GM19240 (cell line): Measurements from ENCODE around the gene RNF114.
A peak's percentile ranks its signal among the peaks of the same experiment; 100 is the strongest.
"Not testable (repeated sequence)": the region's sequence is repeated elsewhere in the genome, so short reads cannot be mapped to it uniquely, and the experiment has no call there.

Source experiments
- DNase-seq: peaks from one replicate; pipeline ENCODE4 v3.0.0; 2011; ENCODE audit warnings: low spot score; ENCODE audit not compliant: insufficient read length

Gene RNF114

DNA sequence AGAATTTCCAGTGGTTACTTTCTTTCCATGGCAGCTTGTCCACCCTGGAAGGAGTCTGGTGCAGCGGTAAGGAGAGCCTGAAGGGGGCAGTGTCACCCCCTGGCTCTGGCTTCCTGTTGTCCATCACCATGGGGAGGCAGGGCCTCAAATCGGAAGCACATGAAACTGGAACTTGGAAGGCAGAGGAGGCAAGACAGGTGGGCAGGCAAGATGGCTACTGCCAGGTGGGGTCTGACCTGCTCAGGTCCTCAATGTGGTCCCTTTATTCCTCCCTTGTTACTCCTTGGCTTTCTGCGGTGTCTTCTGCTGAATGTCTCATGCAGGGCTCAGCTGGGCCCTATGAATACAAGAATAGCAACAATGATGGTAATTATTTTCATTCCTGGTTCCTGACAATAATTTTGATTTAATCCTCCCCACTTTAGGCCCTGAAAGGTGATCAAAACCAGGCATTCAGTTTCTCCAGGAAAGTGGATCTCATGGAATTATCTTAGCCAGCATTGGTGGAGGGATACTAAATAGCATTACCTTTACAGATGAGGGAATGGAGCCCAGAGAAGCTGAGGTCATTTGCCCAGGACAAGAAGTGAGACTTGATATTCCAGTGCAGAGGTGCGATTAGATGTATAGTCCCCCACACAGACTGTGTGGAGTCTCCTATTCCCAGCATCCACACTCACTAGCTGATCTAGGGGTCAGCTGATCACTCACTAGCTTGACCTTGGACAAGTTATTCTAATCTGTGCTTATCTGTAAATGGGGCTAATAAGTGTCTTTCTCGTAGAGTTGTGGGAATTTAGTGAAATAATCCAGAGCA, 29.0 kb downstream of the RNF114 start:
- DNase-seq = peak; percentile 40

- no peak for DNase-seq
These were observed 29.6 kb downstream of the RNF114 start for GRCh38 chr20:49965781-49966305.

GRCh38 chr20:49966861-49967260, 30.7 kb downstream of the RNF114 start:
- DNase-seq = no peak

- no peak for DNase-seq
These were observed 33.0 kb downstream of the RNF114 start for GRCh38 chr20:49969234-49969633.

DNA sequence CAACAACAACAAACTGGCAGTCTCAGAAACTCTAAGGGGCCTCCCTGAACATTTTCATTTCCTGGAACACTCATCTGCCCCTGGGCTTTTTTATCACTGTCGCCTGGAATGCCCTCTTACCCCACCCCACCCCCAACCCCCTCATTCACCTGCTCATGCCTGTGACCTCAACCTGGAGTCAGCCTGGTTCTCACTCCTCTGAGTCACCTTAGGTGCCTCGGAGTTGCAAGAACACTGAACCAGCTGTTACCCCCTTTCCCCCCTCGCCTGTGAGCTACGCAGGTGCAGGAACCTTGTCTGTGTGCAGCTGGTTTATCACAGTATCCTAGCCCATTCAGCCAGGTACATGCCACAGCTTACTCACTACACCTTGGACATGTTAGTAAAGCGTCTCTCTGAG, 33.7 kb downstream of the RNF114 start:
- no peak for DNase-seq

- no peak for DNase-seq
These were observed 34.3 kb downstream of the RNF114 start for GRCh38 chr20:49970498-49970897.

DNA sequence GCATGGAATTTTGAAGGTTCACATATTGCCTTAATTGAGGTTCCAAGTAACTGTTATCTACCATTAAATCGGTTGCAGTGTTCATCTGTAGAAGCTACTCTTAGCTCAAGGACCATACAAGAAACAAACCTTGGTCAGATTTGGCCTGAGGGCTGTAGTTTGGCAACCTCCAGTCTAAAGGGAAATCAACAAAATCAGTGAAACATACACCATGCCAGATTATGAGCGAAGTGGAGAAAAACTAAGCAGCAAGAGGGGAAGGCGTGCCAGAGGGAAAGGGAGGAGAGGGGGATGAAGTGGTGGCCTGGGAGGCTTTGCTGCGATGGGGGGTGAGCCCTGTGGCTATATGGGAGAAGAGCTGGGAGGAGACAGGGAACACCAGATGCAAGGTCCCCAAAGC, 37.8 kb downstream of the RNF114 start:
- DNase-seq = no peak

DNA sequence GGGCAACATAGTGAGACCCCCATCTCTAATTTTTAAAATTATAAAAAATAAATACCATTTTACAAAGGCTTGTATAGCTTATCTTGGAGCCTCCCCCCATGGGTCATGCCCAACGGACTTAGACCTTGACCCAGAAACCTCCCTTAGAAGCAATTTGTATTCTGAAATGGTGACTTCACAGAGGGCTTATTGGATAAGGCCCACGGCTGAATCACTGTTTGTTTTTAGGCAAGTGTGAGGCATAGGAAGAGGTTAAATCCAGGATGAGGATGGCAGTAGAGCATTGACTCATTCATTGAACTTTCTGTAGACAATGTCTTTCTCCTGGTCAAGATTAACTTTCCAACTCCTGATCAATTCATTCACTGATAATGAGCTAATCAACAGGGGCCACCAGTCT, 40.3 kb downstream of the RNF114 start:
- no peak for DNase-seq

- DNase-seq = not testable (repeated sequence)
These were observed 41.5 kb downstream of the RNF114 start for GRCh38 chr20:49977740-49978139.

GRCh38 chr20:49978685-49979029, 42.5 kb downstream of the RNF114 start:
- no peak for DNase-seq

- DNase-seq = peak; percentile 66
These were observed 43.0 kb downstream of the RNF114 start for GRCh38 chr20:49979030-49979832.

DNA sequence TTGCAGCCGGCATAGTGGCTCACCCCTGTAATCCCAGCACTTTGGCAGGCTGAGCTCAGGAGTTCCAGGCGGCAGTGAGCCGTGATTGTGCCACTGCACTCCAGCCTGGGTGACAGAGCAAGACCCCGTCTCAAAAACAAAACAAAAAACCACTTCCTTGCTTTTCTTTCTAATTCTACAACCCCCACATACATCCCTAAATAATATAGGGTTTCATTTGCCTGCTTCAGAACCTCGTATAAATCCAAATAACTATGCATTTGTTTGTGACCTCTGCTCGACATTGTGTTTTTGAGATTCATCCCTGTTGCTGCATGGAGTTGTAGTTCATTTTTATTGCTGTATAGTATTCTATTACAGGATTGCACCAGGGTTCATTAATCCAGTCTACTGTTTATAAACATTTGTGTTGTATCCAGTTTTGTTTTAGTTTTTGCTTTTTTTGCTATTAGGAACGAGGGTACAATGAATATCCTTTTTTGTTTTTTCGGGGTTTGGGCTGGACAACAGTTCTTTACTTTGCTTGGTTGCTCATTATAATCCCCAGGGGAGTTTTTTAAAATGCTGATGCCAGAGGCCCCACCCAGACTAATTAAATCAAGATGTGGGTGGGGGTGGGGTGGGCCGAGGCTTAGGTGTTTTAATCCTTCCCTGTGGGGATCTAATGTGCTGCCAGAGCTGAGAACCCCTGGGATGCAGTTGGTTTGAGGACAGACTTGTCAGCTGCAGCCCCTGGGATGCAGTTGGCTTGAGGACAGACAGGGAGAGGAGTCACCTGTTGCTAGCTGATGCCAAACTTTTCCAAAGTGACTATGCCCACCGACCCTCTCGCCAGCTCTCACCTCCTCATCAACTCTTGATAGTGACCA, 44.2 kb downstream of the RNF114 start:
- no peak for DNase-seq

- no peak for DNase-seq
These were observed 45.2 kb downstream of the RNF114 start for GRCh38 chr20:49981218-49982071.

- DNase-seq = no peak
These were observed 45.8 kb downstream of the RNF114 start for GRCh38 chr20:49982072-49982345.

DNA sequence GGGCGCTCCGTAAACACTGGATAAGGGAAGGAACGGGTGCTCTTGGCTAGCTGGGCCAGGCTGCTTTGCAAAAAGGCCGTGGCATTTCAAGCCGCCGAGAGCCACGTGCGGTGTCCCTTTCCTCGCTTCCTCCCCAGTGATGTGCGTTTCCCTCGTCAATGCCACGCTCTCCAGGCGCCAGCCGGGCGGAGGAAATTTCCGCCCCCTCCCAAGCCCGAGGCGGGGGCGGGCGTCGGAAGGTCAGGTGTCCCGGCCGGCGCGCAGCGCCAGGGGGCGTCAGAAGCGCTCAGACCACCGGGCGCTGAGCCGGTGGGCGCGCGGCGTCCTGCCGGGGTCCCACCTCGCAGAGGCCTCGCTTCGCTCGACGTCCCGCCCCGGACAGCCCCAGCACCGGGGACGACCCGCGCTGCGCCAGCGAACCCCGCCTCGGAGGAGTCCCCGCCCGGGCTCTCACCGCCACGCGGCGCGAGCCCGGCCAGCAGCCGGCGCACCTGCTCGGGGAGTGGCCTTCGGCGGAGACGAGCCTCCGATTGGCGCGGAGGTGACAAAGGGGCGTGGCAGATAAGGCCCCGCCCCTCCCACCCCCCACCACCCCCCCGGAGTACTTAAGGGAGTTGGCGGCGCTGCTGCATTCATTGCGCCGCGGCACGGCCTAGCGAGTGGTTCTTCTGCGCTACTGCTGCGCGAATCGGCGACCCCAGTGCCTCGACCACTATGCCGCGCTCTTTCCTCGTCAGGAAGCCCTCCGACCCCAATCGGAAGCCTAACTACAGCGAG, 46.3 kb downstream of the RNF114 start, which contains the start of gene SNAI1:
TSS of gene SNAI1 (plus strand) at position 635 of the 777 bp plus-strand sequence. CDS start at position 715, 80 bp downstream.
- DNase-seq = peak; percentile 98

DNA sequence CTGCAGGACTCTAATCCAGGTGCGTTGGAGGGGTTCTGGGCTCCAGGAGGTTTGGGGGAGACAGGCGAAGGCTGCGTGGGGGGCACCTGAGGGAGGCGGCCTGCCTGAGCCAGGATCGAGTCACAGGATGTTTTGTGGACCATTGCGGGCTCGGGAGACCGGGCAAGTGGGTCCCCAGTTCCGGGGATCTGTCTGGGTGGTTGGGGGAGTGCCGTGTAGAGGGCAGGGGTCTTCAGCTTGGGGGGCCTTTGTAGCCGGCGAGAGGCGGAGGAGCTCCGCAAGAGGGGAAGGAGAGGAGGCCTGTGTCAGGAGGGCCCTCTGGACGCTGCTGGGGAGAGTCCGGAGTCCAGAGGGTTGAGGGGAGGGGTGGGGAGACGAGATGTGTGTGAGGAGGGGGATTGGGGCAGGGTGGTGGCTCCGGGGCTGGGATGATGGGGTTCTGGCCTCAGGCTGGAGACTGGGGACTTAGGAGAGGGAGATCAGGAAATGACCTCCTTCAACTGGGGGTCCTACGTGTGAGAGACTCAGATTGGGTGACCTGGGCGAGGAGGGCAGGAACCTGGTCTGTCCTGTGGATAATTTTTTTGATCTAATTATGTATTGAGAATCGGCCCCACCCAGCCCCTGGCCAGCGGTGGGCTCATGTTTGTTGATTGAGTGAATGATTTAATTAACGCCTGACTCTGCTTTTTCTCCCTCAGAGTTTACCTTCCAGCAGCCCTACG, 47.1 kb downstream of the RNF114 start:
- DNase-seq = no peak

GRCh38 chr20:49983848-49984408, 47.7 kb downstream of the RNF114 start:
- DNase-seq = no peak

- no peak for DNase-seq
These were observed 48.4 kb downstream of the RNF114 start for GRCh38 chr20:49984426-49985153.
